Mesenchymal stem cell (in vitro differentiated cells and primary cell): ENCODE results near the gene PLEKHA8.

Experiments used
- DNase-seq: peaks from one replicate; pipeline ENCODE4 v3.0.0-alpha.2; 2013
- H2AFZ ChIP-seq: one replicate; pipeline ENCODE4 v1.6.1; 2013; ENCODE audit warnings: low read depth, mild to moderate bottlenecking, control low read depth, inconsistent platforms, low read length, moderate library complexity
- H2AK5ac ChIP-seq: 2 replicates; pipeline ENCODE4 v1.6.1; 2013; ENCODE audit warnings: low read length, moderate library complexity, mild to moderate bottlenecking, inconsistent platforms; ENCODE audit not compliant: severe bottlenecking
- H2BK120ac ChIP-seq: one replicate; pipeline ENCODE4 v1.6.1; 2013; ENCODE audit warnings: low read depth, mild to moderate bottlenecking, inconsistent platforms, low read length, moderate library complexity
- H2BK12ac ChIP-seq, 2 experiments: one replicate each; pipeline ENCODE4 v1.6.1; 2013; ENCODE audit warnings: inconsistent platforms in 2 of 2, low read length in 2 of 2, mild to moderate bottlenecking in 2 of 2, moderate library complexity in 2 of 2, control low read depth in 1 of 2
- H2BK15ac ChIP-seq: one replicate; pipeline ENCODE4 v1.6.1; 2013; ENCODE audit warnings: mild to moderate bottlenecking, low read depth, inconsistent platforms; ENCODE audit not compliant: poor library complexity, severe bottlenecking
- H2BK5ac ChIP-seq: 2 replicates; pipeline ENCODE4 v1.6.1; 2013; ENCODE audit warnings: low read depth, mild to moderate bottlenecking, low read length, control low read depth, inconsistent platforms; ENCODE audit not compliant: poor library complexity, severe bottlenecking
- H3K14ac ChIP-seq, 2 experiments: one replicate each; pipeline ENCODE4 v1.6.1; 2013; ENCODE audit warnings: inconsistent platforms in 2 of 2, low read length in 2 of 2, control low read depth in 1 of 2, mild to moderate bottlenecking in 1 of 2, moderate library complexity in 1 of 2
- H3K18ac ChIP-seq, 2 experiments: one replicate each; pipeline ENCODE4 v1.6.1; 2013; ENCODE audit warnings: inconsistent platforms in 2 of 2, low read length in 2 of 2, control low read depth in 1 of 2, low read depth in 1 of 2, mild to moderate bottlenecking in 1 of 2
- H3K23ac ChIP-seq, 2 experiments: one replicate each; pipeline ENCODE4 v1.6.1; 2013; ENCODE audit warnings: inconsistent platforms in 2 of 2, low read length in 2 of 2, mild to moderate bottlenecking in 2 of 2, moderate library complexity in 2 of 2, control low read depth in 1 of 2
- H3K27ac ChIP-seq: 2 replicates; pipeline ENCODE4 v1.5.1; 2013; ENCODE audit warnings: mild to moderate bottlenecking, moderate library complexity, low read length, control low read depth, inconsistent platforms; ENCODE audit not compliant: poor library complexity, severe bottlenecking
- H3K27me3 ChIP-seq, 2 experiments: 2 replicates each; pipeline versions ENCODE4 v1.6.1 to v1.7.0; 2013; ENCODE audit warnings: low read length in 2 of 2, mild to moderate bottlenecking in 2 of 2, moderate library complexity in 2 of 2, control low read depth in 1 of 2, inconsistent platforms in 1 of 2; ENCODE audit not compliant: control insufficient read depth in 1 of 2, insufficient read depth in 1 of 2
- H3K36me3 ChIP-seq, 2 experiments: 2 replicates each; pipeline versions ENCODE4 v1.6.1 to v1.7.0; 2013; ENCODE audit warnings: low read length in 2 of 2, control low read depth in 1 of 2, inconsistent platforms in 1 of 2, low read depth in 1 of 2, mild to moderate bottlenecking in 1 of 2; ENCODE audit not compliant: insufficient read depth in 2 of 2, control insufficient read depth in 1 of 2
- H3K4ac ChIP-seq, 2 experiments: one replicate each; pipeline ENCODE4 v1.6.1; 2013; ENCODE audit warnings: inconsistent platforms in 2 of 2, low read length in 2 of 2, mild to moderate bottlenecking in 2 of 2, moderate library complexity in 2 of 2, control low read depth in 1 of 2, low read depth in 1 of 2
- H3K4me1 ChIP-seq: 2 replicates; pipeline ENCODE4 v1.6.1; 2013; ENCODE audit warnings: low read depth, low read length, control low read depth; ENCODE audit not compliant: control insufficient read depth, insufficient read depth
- H3K4me2 ChIP-seq: 2 replicates; pipeline ENCODE4 v1.6.1; 2013; ENCODE audit warnings: low read length, mild to moderate bottlenecking, inconsistent platforms; ENCODE audit not compliant: poor library complexity, severe bottlenecking
- H3K4me3 ChIP-seq, 2 experiments: 2 replicates each; pipeline versions ENCODE4 v1.5.1 to v1.7.0; 2013; ENCODE audit warnings: low read length in 2 of 2, mild to moderate bottlenecking in 2 of 2, control low read depth in 1 of 2, low read depth in 1 of 2; ENCODE audit not compliant: insufficient read depth in 1 of 2
- H3K79me1 ChIP-seq: replicated peaks from 2 replicates; pipeline ENCODE4 v1.6.1; 2013; ENCODE audit warnings: mild to moderate bottlenecking, control low read depth, low read length, inconsistent platforms; ENCODE audit not compliant: poor library complexity, severe bottlenecking
- H3K9ac ChIP-seq: 2 replicates; pipeline ENCODE4 v1.7.0; 2013; ENCODE audit warnings: mild to moderate bottlenecking, low read length, moderate library complexity
- H3K9me3 ChIP-seq: 2 replicates; pipeline ENCODE4 v1.7.0; 2013; ENCODE audit warnings: mild to moderate bottlenecking, low read length; ENCODE audit not compliant: control insufficient read depth
- H4K8ac ChIP-seq: one replicate; pipeline ENCODE4 v1.6.1; 2013; ENCODE audit warnings: inconsistent platforms, mild to moderate bottlenecking, low read length, moderate library complexity
- H4K91ac ChIP-seq: one replicate; pipeline ENCODE4 v1.6.1; 2013; ENCODE audit warnings: mild to moderate bottlenecking, low read length, inconsistent platforms
- WGBS: methylation state at CpG from one replicate; pipeline ENCODE4 v1.1.7; 2013; ENCODE audit warnings: mixed read lengths; 5-methylcytosine and 5-hydroxymethylcytosine counted together

The PLEKHA8 gene

GRCh38 chr7:29988424-29989256, 39.6 kb upstream of the PLEKHA8 start:
- peak; percentile 91 for DNase-seq
- Histone ChIP-seq H3K27ac (peak overlapping the region; percentile 99), H2BK120ac (peak overlapping the region; percentile 93), H3K9me3 (peaks cover 7% of the 10 kb centered on the region), H3K18ac (peak overlapping the region; percentile 86 to 100), H3K4me2 (peak overlapping the region; percentile 89), H3K4me3 (peak overlapping the region; percentile 83 to 84), H3K23ac (peak overlapping the region; percentile 1 to 66), H2BK15ac (peak overlapping the region; percentile 15), H3K79me1 (peaks cover 7% of the 10 kb centered on the region), H3K4me1 (peaks cover 14% of the 10 kb centered on the region), H3K9ac (peak overlapping the region; percentile 94), H2AFZ (peak overlapping the region; percentile 81), H4K91ac (peak overlapping the region; percentile 98), H2BK12ac (peak overlapping the region; percentile 32 to 76), H3K36me3 (peaks cover 0 to 5% of the 10 kb centered on the region in 2 experiments), H4K8ac (peak overlapping the region; percentile 95), H3K27me3 (no peaks in the 10 kb centered on the region), H3K14ac (peak overlapping the region in 1 of 2 experiments; percentile 91), H2BK5ac (peak overlapping the region; percentile 92), H2AK5ac (peak overlapping the region; percentile 98), H3K4ac (peak overlapping the region; percentile 42 to 99)
- under 1% methylated on average over 57 of the region's 75 CpGs for WGBS

DNA sequence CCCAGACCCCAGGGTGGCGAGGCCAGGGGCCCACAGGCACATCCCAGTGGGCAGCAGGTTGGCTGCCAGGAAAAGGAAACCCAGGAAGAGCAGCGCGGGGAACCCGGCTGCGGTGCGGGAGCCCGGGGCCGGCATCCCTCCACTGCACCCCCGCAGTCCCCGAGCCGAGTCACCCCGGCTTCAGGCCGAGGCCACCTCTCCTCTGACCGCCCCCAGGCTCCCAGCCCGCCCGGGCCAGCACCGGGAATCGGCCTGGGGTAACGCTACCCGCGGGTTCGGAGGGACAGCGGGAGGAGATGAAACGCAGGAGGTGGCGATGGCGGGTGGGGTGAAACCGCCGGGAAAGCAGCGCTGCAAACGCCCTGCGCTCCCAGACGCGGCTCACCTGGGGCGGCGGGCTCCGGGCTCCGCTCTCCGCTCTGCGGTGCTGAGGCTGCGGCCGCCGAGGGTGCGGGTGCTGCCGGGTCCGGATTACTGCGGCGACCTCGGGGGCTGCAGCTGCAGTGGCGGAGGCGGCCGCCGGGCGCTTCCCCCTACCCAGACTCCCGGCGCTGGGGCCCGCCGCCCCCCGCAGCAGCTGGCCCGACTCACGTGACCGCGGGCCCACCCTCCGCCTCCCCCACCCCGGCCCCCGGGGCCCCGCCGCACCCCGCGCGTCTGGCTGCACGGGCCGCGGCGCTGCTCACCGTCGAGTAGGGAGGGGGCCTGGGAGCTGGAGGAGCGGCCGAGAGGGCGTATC, 38.8 kb upstream of the PLEKHA8 start, which contains the start of gene SCRN1:
Gene SCRN1 (minus strand): TSS at position 545 of the 739 bp plus-strand sequence. CDS start 20,734 bp downstream, outside the sequence.
- Histone ChIP-seq H3K4me2 (peak within 1 kb of the TSS; percentile 89), H4K91ac (peak within 1 kb of the TSS; percentile 98), H3K27ac (peak within 1 kb of the TSS; percentile 99), H3K9ac (peak within 1 kb of the TSS; percentile 94), H3K36me3 (peaks cover 0 to 5% of the 10 kb centered on the region in 2 experiments), H2BK15ac (peak within 1 kb of the TSS; percentile 15), H3K18ac (peak within 1 kb of the TSS; percentile 86 to 100), H3K14ac (peak within 1 kb of the TSS; percentile 40 to 71), H2BK12ac (peak within 1 kb of the TSS; percentile 71 to 76), H4K8ac (peak within 1 kb of the TSS; percentile 95), H3K23ac (peak within 1 kb of the TSS; percentile 1 to 66), H2BK120ac (peak within 1 kb of the TSS; percentile 93), H2AK5ac (no peak within 1 kb of the TSS), H3K4ac (peak within 1 kb of the TSS; percentile 82 to 99), H2AFZ (peak within 1 kb of the TSS; percentile 92), H3K4me1 (peaks cover 14% of the 10 kb centered on the region), H3K4me3 (peak within 1 kb of the TSS; percentile 83 to 84), H3K27me3 (no peaks in the 10 kb centered on the region), H3K9me3 (peaks cover 10% of the 10 kb centered on the region), H3K79me1 (peaks cover 7% of the 10 kb centered on the region), H2BK5ac (peak within 1 kb of the TSS; percentile 92)
- peak; percentile 50 for DNase-seq
- under 1% methylated on average over 48 of the region's 79 CpGs for WGBS

DNA sequence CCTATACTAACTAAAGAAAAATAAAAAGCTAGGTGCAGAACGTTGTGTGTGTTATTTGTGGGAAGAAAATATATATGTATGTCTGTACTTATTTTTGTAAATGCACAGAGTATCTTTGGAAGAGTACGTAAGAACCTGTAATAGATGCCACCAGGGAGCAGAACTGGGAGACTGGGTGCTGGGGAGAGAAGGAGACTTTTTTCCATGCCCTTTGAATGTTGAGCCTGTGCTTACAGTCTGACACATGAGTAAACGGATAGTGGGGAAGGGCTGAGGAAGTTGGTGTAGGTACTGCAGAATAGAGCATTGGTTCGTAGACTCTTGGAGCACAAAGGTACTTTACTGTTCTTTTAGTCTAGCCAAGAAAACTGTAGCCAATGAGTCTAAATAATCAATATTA, 37.3 kb upstream of the PLEKHA8 start:
- H3K18ac ChIP-seq, result no peak overlapping the region
- no peak overlapping the region for H3K27ac ChIP-seq
- H3K9ac ChIP-seq, result no peak overlapping the region
- H3K79me1 ChIP-seq, result peaks cover 7% of the 10 kb centered on the region
- H2BK5ac ChIP-seq, result no peak overlapping the region
- peaks cover 10% of the 10 kb centered on the region for H3K9me3 ChIP-seq
- no peak for DNase-seq
- no peak overlapping the region for H3K4me3 ChIP-seq
- peaks cover 0 to 4% of the 10 kb centered on the region in 2 experiments for H3K36me3 ChIP-seq
- H3K27me3 ChIP-seq, result no peaks in the 10 kb centered on the region
- no peak overlapping the region for H2BK12ac ChIP-seq
- peaks cover 13% of the 10 kb centered on the region for H3K4me1 ChIP-seq
- no peak overlapping the region for H3K23ac ChIP-seq
- H2BK120ac ChIP-seq, result no peak overlapping the region
- no peak overlapping the region for H3K14ac ChIP-seq
- 81% methylated on average over 4 of the region's 4 CpGs for WGBS
- no peak overlapping the region for H4K91ac ChIP-seq
- no peak overlapping the region for H3K4ac ChIP-seq
- no peak overlapping the region for H2AFZ ChIP-seq
- H2AK5ac ChIP-seq, result no peak overlapping the region
- no peak overlapping the region for H4K8ac ChIP-seq
- no peak overlapping the region for H3K4me2 ChIP-seq
- no peak overlapping the region for H2BK15ac ChIP-seq

- Histone ChIP-seq H3K9ac (no peak overlapping the region), H3K27ac (no peak overlapping the region), H3K14ac (peak overlapping the region in 1 of 2 experiments; percentile 44), H3K36me3 (peaks cover 0 to 2% of the 10 kb centered on the region in 2 experiments), H3K4me1 (peaks cover 10% of the 10 kb centered on the region), H3K4ac (no peak overlapping the region), H4K8ac (no peak overlapping the region), H2BK5ac (no peak overlapping the region), H3K79me1 (peaks cover 7% of the 10 kb centered on the region), H2BK15ac (no peak overlapping the region), H3K9me3 (peaks cover 16% of the 10 kb centered on the region), H3K4me3 (no peak overlapping the region), H2AK5ac (no peak overlapping the region), H2BK12ac (no peak overlapping the region), H2AFZ (no peak overlapping the region), H3K4me2 (no peak overlapping the region), H3K23ac (no peak overlapping the region), H2BK120ac (no peak overlapping the region), H3K18ac (no peak overlapping the region), H4K91ac (peak overlapping the region; percentile 18), H3K27me3 (no peaks in the 10 kb centered on the region)
- no peak for DNase-seq
- 98% methylated on average over 5 of the region's 5 CpGs for WGBS
Measured at GRCh38 chr7:29991937-29992336, 36.3 kb upstream of the PLEKHA8 start.
